Endometrial microvascular endothelial cells (primary cell): ENCODE results near the gene GRID1. TPM values are rescaled to one million over a fixed set of nuclear protein-coding genes. Genes with fewer than 3 reads are reported as not detected.

ENCODE experiments used
- in situ Hi-C: cut with HindIII; loops from 2 replicates; pipeline ENCODE4 v1.10.0; 2017; ENCODE audit warnings: low sequenced_read_pairs, low pct_unique_long_range_greater_than_20kb; ENCODE audit errors: inconsistent ontology term
- total RNA-seq: library from RNA; depleted of rRNA; stranded (reverse); fragments of >200 nt; gene quantifications from one replicate; pipeline ENCODE4 v1.2.3, GENCODE V29; 2015; ENCODE audit errors: inconsistent ontology term

Gene GRID1
- total RNA-seq, 1 donor from 2014 or later: not detected

DNA sequence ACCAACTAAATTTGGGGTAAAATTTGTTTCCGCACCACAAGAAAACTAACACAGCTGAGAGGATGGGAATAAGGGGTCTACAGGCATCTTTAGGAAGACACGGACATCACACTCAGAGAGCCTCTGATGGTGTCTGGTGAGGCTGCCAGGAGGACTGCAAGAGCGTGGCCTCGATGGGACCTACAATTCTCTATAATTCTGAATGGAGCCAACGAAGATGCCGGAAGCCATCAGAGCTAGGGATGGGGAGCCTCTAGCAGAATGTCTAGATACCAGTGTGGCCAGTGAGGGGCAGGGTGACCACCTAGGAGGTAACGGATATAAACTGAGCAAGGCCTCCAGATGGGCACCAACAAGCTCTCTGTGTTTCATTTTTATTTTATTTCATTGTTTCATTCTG, 7.5 kb downstream of the GRID1 start:
- in situ Hi-C loops: no loop called here

DNA sequence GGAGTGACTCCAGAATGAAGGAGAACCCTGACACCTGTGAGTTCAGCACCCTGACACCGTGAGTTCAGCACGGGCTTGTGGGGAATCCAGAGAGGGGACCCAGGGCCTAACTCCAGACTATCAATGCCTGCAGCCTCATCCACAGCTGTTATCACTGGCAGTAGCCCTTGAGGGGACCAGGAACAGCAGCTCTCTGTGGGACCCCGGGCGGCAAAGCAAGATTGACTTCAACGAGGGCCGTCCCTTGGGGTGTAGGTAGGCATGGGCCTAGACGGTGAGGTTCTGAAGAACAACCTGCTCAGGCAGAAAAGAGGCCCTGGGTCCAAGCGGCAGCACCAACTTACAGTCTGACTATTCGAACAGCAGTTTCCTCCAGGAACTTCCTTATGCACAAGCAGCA, 8.9 kb downstream of the GRID1 start:
- in situ Hi-C loops: no loop called here

DNA sequence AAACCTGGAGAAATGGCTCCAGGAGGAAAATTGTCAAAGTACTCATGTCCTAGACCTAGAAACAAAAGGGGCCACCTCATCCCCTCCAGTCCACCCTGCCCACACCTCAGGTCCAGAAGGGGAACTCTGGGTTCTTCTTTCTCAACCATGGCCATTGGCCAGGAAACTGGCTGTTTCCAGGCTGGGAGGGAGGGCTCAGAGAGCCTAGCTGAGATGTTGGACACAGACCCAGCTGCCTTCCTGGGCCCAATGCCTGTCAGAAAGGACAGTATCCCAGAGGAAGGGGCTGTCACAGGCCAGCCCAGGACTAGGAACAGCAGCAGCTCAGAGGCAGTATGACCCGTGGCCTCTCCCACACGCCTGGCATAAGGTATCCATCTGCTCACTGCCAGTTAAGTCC, 9.6 kb downstream of the GRID1 start:
- in situ Hi-C loops: no loop called here

DNA sequence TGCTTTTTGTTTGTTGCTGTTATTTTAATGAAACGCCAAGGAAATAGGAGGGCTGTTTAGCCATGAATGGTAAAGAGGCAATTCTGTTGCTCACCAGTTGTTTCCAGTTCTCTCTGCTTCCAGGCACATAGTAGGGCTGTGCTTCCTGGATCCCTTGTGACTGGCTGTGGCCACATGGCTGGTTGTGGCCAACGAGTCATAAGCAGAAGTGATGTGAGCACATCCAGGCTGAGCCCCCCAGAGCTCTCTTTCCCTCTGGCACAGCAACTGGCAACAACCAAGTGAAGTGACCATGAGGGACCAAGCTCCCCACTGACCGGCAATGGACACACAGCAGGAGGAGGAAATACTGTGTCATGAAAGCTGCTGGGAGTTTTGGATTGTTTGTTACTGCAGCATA, 10.3 kb downstream of the GRID1 start:
- in situ Hi-C loops: no loop called here

DNA sequence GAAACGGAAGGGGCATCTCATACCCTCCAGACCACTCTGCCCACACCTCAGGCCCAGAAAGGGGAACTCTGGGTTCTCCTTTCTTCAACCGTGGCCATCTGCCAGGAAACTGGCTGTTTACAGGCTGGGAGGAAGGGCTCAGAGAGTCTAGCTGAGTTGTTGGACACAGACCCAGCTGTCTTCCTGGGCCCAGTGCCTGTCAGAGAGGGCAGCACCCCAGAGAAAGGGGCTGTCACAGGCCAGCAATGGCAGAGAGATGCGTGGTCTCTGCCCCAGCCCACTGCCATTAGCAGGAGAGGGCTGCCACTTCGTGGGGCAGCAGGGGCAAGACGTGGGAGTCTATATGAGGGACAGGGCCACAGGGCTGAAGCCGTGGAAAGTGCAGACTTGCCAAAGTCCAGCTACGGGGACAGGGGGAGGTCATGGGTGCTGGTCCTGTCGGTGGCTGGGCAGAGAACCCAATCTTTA, 11.0 kb downstream of the GRID1 start:
- in situ Hi-C loops: no loop called here

DNA sequence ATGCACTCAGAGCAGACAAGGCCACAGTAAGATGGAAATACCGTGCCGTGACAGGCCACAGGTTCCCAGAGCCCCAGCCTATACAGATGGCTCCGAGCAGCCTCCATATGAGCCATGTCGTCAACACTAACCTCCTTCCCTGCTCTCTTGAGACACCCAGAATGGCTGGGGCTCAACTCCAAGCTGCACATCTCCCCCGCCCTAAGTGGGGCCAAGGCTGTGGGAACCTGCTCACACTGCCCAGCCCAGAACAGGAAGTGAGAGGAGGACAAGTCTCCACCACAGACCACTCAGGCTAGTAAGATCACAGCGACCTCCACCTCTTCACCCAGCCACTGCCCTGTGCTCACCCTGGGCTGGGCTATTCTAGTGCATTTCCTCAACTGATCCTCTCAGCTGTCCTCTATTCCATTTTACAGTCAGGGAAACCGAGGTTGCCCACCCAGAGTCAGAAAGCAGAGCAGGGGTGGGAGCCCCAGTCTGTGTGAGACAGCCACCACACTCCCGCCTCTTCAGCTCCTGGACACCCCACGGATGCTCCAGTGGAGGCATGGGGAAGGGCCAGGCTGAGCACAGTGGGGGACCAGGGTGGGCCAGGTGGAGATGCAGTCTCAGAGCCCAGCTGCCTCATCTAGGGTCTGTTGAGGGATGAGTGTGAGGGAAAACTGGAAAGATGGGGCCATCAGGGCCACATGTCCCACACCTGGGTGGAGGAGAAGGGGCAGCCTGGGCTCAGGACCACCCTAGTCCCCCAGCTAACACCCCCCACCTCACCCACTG, 11.6 kb downstream of the GRID1 start:
- in situ Hi-C loops: no loop called here

DNA sequence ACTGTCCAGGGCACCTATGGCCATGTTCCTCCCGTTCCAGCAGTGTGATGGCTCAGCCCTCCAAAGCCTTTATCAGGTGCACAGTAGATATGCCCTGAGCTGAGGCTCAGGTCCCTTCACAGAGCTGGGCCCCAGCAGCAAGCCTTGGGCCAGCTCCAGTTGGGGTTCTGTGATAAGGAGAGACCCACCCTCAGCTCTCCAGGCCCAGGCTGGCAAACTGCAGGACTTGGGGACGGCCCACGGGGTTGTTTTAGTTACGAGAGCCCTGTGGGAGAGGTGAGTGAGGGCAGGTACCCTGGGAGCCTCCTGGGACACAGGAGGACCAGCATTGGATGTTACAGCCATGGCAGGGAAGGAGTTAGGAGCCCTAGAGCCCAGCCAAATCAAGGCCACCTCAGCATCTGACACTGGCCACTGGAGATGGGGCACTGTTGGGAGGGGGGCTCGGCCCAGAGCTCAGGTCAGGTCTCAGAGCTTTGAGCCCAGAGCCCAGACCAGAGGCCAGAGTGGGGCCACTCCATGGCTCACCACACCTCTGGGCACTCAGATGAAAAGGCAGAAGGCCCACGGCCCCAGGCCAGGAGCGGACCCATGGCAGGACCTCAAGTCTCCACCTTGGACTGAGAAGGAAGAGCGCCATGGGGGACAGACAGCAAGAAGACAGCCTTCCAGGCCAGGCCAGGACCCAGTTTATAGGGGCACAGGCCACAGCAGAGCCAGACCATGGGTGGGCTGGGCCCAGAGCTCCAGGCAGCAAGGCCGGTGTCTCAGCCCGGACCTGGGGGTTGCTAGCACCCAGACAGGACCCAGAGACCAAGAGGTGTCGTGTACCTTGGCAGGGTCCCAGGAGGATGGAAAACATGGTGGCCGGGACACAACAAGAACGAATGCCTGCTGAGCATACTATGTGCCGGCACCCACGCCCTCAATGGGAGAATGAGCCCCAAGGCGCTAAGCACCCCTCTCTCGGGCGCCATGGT, 12.8 kb downstream of the GRID1 start:
- in situ Hi-C loops: no loop called here

DNA sequence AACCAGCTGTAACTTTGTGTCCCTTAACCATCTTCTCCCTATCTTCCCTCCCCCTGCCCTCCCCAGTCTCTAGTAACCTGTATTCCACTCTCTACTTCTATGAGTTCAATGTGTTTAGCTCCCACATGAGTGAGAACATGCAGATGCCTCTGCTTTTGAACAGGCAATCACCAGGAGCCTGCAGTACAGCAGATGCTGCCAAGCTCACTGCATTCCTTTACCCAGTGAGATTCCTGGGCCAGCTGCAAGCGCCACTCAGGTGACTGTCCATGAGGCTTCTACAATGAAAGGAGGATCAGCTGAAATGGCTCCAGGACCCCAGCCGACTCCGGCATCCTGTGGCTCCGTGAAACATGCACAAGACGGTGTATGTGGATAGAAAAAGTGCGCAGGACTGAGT, 15.7 kb downstream of the GRID1 start:
- in situ Hi-C loops: no loop called here

DNA sequence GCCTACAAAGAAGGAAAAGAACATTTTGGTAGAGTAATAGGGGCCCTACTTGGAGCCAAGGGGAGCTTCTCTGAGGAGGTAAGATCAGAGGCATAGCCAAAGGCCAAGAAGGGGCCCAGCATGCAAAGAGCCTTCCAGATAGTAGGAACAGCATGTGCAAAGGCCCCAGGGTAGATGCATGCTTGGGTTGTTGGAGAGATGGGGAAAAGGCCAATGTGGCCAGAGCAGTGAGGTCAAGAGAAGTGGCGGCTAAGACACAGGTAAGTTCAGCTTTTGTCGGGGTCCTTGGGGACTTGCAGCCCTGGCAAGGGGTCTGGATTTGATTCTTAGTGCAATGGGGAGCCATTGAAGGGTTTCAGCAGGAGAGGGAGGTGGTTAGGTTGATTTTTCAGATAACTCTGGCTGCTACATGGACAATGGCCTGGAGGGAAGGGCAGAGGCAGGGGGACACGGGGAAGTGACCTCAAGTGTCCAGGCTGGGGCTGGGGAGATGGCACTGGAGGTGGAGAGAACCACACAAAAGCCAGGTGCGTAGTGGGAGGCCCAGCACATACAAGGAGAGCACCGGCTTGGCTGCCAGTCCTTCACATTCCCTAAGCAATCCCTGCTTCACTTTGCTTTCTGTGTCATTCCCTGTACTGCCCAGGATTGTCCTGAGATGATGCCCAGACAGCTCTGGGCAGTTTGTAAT, 16.5 kb downstream of the GRID1 start:
- in situ Hi-C loops: no loop called here

DNA sequence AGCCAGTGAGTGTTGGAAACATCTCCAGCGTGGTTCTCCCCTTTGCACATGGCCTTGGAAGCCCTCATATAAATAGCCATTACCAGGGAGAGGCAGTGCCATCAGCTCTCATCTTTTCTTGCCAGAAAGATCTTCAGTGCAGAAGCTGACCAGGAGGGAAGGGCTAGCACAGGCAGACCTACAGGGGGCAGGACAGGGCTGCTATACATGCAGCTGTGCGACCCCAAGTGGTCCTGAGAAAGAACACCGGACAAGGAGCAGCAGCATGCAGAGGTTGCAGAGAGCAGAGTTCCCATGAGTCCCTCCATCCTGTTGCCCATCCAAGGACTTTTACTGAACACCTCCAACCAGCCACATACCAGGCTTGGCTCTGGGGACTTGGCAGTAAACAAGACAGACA, 17.1 kb downstream of the GRID1 start:
- in situ Hi-C loops: no loop called here

DNA sequence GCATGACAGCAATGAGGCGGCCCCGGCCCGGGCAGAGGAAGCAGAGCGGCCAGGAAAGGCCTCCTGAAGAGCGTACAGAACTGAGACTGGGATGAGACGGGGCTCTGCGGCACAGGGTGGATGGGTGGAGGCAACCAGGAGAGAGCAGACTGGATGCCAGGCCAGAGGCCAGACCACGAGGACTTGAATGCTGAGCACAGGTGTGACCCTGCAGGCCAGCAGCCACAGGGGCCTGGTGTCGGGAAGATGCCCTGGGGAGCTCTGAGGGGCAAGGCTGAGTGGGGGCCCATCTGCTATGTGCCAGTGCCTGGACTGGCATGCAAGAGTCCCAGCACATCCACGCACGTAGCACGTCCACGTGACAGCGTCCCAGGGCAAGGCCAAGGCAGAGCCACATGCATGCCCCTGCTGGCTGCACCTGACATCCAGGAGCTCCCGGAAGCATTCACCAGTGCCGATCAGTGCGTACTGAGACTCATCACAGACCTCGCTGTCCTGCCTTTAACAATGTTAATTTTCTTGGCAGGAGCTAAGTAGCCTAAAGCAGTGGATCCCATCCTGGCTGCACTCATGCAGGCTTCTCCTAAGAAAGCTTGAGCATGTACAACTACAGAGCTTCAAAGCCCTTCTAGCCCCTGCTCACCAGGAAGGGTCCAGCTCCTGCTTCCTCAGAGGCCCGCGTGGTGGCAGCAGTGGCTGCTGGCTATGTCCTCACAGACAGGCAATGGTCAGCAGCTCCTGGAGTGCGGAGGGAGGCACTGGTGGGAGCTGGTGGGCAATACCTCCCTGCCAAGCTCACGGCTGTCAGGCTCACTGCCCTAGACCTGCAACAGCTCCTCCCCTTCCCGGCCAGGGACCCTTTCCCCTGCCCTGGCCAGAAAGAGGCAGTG, 18.0 kb downstream of the GRID1 start:
- in situ Hi-C loops: no loop called here

DNA sequence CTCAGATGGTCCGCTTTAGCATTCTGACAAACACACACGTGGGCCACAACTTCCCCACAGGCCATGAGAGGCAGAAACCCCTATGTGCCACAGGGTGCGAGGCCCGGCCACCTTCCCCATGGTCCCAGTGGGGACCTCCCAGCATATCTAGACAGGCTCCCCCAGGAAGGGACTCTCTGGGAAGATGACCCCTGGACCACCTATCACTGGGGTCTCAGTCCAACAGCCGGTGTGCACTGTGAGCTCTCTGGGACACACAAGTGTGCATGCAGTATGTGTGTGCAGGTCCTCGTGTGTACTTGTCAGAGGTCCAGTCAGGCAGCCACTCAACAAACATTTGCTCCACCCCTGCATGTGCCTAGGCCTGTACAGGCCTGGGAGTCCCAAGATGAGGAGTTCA, 18.7 kb downstream of the GRID1 start:
- in situ Hi-C loops: no loop called here

DNA sequence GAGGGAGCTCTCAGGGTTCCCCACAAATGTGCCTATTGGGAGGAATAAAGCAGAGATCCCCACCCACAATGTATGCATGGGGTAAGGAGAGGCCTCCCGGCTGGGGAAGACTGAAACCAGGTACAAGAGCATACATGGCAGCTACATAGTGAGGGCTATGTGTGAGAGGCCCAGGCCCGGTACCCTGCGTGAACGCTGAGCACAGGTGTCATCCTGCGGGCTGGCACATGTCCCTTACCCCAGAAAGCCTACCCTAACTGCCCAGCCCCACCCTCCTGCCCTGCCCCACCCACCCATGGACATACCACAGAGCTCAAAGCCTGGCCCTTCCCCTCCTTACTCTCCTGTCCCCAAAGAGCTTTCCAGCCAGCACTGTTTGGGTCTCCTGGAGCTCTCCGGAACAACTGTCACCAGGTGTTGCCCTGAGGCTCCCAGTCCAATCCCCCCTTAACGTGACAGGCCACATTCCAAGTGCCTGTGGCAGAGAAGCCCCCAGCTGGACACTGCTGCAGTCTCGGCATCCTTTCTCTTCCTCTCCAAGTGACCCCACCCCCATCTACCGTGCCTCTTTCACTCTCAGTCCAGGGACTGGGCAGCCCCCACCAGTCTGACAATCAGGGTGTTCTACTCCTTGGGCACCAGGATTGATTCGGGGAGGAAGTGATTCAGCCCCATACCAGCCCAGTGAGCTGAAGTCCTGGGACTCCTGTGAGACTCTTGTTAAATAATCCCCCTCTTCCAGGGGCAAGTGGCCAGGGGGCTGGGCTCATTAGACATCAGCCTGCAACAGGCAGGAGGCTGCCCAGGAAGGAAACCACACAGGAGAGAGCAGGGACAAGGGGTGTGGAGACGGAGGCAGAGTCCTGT, 19.6 kb downstream of the GRID1 start:
- in situ Hi-C loops: no loop called here

DNA sequence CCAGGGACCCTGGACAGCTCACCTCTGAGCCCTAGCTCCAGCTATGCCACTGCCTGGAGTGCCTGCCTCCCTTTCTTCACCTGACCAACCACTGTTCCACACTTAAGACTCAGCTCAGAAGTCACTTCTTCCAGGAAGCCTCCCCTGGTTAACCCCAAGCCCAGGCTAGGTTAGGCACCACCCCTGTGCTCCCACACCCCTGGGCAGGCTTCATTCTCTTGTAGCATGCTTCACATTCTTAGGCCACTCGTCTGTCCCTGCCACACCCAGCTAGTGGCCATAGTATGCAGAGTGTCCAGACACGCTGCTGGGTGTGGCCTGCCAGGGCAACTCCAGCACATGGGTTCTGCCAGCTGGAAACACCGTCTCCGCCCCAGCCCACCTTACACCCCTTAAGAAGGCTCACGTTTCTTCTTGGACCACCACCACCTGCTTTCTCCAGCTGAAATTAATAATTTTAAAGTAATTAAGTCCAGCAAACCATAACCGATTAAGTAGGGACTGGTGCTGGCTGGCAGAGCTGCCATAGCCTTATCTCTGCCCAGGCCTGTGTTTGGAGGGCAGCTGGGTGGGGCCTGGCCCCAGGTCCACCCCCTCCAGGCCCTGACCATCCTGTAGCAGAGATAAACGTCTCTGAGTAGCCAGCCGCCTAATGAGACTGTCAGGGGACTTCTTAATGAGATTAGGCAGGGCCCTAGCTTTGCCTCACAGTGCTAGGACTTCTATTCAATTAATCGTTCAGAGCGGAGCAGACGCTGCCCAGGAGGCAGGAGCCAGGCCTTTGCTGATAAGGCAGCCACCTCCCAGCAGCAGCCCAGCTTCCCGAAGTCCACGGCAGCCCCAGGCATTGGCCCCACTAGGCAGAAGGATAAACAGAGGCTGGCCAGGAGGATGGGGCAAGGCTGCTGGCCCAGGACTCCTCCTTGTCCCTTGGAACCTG, 20.5 kb downstream of the GRID1 start:
- in situ Hi-C loops: no loop called here

DNA sequence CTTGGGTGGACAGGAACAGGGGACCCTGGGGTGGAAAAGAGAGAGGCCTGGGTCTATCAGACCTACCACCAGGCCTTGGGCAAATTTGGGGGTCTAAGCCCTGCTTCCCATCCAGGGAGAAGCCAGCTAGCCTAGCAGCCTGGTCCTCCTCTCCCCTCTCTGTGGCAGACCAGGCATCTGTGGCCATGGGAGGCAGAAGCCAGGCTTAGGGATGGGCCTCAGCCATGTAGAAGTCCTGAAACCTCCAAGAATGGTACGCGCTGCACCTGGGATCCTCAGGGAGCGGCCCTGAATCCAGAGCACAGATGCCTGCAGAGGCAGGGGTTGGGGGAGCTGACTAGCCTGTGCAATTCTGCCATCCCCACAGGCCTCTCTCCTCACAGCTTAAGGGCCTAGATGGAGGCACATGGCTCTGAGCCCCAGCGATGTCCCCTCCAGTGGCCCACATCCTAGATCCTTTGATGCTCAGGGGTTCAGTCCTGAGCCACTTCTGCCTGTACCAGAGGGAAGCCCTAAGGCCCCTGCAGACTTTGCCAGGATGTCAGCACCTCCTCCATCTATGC, 21.2 kb downstream of the GRID1 start:
- in situ Hi-C loops: no loop called here

DNA sequence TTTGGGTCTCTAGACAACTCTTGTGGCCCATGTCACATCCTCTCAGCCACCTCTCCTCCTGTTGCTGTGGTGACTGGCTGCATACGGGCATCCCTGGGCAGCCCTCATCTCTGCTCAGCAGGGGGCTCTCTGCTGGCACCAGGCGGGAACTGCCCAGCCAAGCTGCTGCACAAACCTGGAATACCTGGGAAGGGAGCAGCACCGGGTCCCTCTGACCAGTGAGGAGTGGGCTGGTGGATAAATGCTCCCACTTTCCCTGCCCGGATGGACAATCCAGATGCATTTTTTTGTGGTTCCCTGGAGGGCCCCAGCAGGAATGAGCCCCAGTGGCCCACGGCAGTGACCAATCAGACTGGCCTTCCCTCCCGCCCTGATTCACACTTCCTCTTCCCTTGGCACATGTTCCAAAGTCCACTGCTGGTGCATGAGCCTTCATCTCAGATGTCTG, 21.9 kb downstream of the GRID1 start:
- in situ Hi-C loops: no loop called here
